GM21717 (cell line): ENCODE results near the gene CEP112.
"Not testable (repeated sequence)": the region's sequence is repeated elsewhere in the genome, so short reads cannot be mapped to it uniquely, and the experiment has no call there.

Experiments
- ATAC-seq: cut with Tn5 transposase; IDR thresholded peaks from one replicate; pipeline ENCODE4 v1.9.1; 2021; ENCODE audit warnings: mild to moderate bottlenecking, moderate library complexity; ENCODE audit not compliant: unreplicated experiment

CEP112 gene

DNA sequence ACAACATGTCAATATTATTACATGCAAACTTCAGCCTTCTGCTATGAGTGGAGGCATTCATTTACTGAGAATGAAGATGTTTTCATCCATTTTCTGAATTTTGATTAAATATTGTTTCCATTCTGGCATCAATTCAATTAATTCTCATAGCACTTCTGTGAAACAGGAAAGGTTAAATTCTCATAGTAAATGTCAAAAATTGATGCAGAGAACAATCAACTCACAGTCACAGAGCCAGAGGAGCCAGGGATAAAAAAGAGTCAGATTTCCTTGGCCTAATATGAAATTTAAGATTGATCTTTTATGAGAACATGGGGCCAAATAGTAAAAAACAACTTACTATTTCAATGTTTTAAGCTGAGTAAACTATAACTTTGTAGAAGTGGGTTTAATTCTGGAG, 446.7 kb downstream of the CEP112 start:
- ATAC-seq: no peak

- ATAC-seq: no peak
Observed at GRCh38 chr17:65743308-65743655, 448.7 kb downstream of the CEP112 start.

DNA sequence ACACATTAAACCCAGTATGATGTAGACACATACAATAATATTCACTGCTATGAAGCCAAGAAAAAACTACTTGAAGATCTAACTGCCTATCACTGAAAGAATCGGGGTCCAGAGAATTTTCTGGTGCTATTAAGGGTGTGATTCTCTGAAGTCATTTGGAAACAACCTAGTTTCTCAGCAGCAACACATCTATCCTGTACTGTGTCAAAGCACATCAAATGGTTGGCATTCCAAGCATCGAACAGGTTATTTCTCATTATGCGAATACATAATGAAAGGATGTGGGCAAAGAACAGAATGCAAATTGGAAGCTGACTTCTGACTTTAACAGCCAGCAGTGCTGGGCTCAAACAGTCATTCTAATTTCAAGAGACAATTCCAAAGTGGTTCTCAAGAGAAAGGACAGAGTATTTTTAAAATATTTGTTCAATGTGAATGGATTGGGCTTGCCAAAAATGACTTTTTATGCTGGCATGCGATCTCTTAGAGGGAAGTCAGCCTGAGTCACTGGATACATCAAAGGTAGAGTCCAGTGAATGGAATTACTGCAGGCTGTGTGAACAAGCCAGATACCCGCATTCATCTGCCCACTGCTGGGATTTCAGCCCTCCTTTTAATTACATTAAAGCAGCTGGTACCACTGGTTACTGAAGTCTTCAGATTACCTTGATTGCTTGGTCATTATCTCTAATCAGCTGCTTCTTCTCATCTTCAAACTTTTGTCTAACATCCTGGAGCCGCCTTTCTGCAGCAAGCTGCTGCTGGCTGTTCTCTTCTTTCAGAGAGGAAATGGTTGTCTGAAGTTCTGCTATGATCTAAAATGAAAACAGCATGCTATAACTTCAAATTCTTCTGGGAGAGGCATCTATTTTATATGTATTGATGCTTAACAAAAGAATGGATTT, 449.3 kb downstream of the CEP112 start:
- ATAC-seq: no peak

DNA sequence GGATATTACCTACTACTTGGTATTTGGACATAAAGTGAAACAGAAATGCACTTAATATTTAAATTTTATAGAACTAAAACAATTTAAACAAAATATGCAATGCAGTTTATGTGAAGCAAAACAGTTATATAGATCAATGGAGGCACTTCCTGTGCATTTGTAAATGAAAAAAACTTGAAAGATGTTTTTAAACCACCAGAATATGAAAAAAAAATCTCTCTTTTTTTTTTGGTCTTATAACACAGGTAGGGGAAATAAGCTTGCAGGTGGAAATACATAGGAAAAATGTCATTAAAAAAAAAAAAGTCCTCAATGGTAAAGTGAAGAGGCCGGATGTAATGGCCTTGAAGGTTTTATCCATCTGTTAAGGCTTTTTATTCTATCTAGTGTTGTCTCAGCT, 450.2 kb downstream of the CEP112 start:
- no peak for ATAC-seq

DNA sequence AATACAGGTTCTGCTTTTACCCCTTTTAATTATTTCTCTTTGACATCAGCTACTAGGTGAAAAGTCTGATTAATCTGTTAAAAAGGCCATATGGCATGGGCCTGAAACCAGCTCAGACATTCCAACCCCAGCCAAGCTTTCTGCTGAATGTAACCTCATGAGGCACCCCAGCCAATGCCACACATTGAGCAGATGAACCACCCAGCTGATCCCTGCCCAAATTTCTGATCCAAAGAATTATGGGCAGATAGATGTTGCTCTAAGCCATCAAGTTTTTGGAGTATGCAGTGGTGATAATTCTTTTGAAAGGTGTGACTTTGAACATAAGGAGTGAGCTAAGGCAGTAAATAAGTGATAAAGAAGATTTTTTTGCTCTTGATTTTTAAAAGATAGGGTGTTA, 452.9 kb downstream of the CEP112 start:
- no peak for ATAC-seq

GRCh38 chr17:65737451-65737850, 454.5 kb downstream of the CEP112 start:
- no peak for ATAC-seq

- ATAC-seq: no peak
Observed at GRCh38 chr17:65733314-65733713, 458.6 kb downstream of the CEP112 start.

DNA sequence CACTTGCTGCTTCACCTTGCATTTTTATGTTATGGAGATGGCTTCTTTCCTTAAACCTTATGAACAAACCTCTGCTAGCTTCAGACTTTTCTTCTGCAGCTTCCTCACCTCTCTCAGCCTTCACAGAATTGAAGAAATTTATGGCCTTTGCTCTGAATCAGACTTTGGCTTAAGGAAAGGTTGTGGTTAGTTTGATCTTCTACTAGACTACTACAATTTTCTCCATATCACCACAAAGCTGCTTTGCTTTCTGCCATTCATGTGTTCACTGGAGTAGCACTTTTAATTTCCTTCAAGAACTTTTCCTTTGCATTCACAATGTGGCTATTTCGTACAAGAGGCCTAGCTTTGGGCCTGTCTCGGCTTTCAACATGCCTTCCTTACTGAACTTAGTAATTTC, 459.3 kb downstream of the CEP112 start:
- ATAC-seq: not testable (repeated sequence)

GRCh38 chr17:65730711-65731169, 461.2 kb downstream of the CEP112 start:
- ATAC-seq: no peak

DNA sequence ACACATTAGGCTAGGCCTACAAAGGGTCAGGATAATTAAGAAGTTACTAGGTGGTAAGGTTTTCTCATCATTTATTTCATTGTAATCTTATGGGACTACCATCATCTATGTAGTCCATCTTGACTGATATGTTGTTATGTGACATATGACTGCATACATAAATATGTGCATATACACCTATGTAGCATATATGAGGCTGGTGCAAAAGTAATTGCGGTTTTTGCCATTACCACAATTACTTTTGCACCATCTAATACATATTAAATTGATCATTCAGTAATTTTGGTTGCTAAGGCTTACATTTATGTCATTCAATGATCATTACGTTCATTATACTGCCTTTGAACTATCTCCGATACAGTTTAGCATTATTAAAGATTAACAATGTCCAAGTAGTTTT, 462.7 kb downstream of the CEP112 start:
- ATAC-seq: no peak

GRCh38 chr17:65727832-65728231, 464.1 kb downstream of the CEP112 start:
- no peak for ATAC-seq

DNA sequence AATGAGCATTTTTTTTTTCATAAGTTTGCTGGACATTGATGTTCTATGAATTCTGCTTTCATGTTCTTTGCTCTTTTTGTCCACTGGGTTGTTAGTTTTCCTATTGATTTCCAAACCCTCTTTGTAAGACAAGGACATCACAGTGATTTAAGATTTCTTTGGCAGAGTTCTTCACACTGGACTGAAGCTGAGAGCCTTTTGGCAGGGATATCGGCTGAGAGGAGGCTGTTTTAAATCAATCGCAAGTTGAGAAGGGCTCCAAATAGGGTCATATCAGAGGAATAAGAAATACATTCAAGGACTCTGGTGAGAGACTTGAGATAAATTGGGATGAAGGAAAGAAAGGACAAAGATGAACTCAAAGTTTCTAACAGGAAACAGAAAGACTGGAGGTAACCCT, 464.7 kb downstream of the CEP112 start:
- no peak for ATAC-seq

- ATAC-seq: no peak
Observed at GRCh38 chr17:65723431-65724151, 468.3 kb downstream of the CEP112 start.

DNA sequence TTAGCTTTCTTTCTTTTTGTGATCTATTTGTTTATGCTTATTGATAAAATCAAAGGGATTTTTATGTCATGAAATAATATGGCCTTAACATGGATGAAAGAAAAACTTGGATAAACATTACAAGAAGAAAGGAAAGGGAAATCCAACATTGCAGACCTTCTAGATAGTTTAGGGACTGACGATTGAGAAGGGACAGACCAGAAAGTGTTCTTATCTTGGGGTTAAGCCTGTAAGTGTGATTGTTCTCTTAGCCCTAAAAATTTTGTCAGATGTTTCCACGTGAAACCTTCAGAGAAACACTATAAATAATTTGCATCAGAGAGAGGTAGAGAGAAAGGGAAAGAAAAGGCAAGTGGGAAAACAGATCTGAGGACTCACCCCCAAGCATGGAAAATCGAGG, 473.3 kb downstream of the CEP112 start:
- ATAC-seq: no peak

GRCh38 chr17:65712383-65713267, 479.3 kb downstream of the CEP112 start:
- ATAC-seq: no peak

DNA sequence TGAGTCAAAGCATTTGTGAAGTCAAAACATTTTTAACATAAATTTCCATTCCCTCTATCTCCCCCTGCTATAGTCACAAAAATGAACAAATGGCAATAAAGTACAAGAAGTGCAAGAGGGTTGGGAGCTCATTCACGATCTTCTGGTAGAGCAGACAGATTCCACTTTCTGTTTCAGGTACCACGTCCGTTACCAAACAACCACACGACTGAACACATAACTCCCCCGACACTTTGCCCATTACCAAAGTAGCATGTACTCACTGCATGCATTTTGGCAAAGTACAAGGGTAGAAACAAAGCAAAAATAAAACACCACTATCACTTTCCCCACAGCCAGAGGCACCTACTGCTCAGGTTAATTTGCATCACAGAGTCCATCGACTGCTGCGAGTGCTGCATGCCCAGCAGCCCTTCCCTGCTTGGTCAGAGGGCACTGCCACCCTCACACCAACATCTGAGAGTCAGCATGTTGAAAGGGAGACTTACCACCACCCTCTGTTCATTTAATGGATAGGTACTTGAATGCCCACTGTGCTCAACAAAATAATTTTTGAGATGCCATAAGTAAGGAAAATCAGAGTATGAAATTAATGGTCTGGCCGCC, 480.2 kb downstream of the CEP112 start:
- no peak for ATAC-seq

DNA sequence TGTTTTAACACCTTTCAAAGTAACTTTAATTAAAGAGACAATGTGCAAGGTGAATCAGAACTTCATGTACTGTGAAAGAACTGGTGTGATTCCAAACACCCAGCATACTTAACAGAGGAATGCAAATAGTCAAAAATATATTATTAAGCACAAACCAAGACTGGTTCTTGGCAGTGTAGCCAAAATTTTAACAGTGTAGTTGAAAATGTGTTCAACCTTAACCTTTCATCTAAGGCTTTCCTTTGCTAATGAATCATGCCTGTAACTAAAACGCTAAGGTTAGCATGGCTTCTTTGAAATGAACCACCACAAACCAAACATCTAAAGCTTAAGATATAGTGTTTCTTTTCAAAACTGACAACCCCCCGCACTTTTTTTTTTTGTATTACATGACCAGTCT, 484.2 kb downstream of the CEP112 start:
- ATAC-seq: no peak

GRCh38 chr17:65704731-65705130, 487.2 kb downstream of the CEP112 start:
- ATAC-seq: no peak

GRCh38 chr17:65703891-65704290, 488.0 kb downstream of the CEP112 start:
- ATAC-seq: no peak

- ATAC-seq: no peak
Observed at GRCh38 chr17:65699459-65699858, 492.5 kb downstream of the CEP112 start.
